ENCODE results near the gene ABLIM2.

ABLIM2 gene

GRCh38 chr4:8115916-8116315 lies 42.7 kb downstream of the ABLIM2 start:
- DNase-seq = no peak

GRCh38 chr4:8115203-8115520 lies 43.5 kb downstream of the ABLIM2 start:
- DNase-seq = no peak

GRCh38 chr4:8114456-8115202 lies 44.0 kb downstream of the ABLIM2 start:
- no peak for DNase-seq

GRCh38 chr4:8113611-8114377 lies 44.8 kb downstream of the ABLIM2 start:
- DNase-seq = no peak

- no peak for DNase-seq
Measured at GRCh38 chr4:8112672-8113071, 45.9 kb downstream of the ABLIM2 start.

GRCh38 chr4:8112036-8112576 lies 46.5 kb downstream of the ABLIM2 start:
- DNase-seq = no peak

GRCh38 chr4:8110071-8110986 lies 48.3 kb downstream of the ABLIM2 start:
- no peak for DNase-seq

- no peak for DNase-seq
Measured at GRCh38 chr4:8109406-8110065, 49.1 kb downstream of the ABLIM2 start.

- no peak for DNase-seq
Measured at GRCh38 chr4:8108991-8109390, 49.6 kb downstream of the ABLIM2 start.

GRCh38 chr4:8108261-8108660 lies 50.4 kb downstream of the ABLIM2 start:
- no peak for DNase-seq

- DNase-seq = no peak
Measured at GRCh38 chr4:8107146-8107657, 51.4 kb downstream of the ABLIM2 start.

- DNase-seq = no peak
Measured at GRCh38 chr4:8106451-8107025, 52.1 kb downstream of the ABLIM2 start.

GRCh38 chr4:8105306-8106100 lies 53.1 kb downstream of the ABLIM2 start:
- no peak for DNase-seq

- no peak for DNase-seq
Measured at GRCh38 chr4:8104491-8105305, 53.9 kb downstream of the ABLIM2 start.

- no peak for DNase-seq
Measured at GRCh38 chr4:8103421-8104390, 54.9 kb downstream of the ABLIM2 start.

GRCh38 chr4:8102831-8103230 lies 55.8 kb downstream of the ABLIM2 start:
- DNase-seq = no peak

GRCh38 chr4:8102076-8102355 lies 56.6 kb downstream of the ABLIM2 start:
- DNase-seq = no peak

GRCh38 chr4:8101213-8102075 lies 57.2 kb downstream of the ABLIM2 start:
- DNase-seq = no peak

Measured in NCI-H446 treated with DMSO at 0.1 percent for 48 hours (cell line).